Stimulated activated CD4-positive, alpha-beta T cell treated with anti-CD3 and anti-CD28 coated beads, Interleukin-15, amount 100 ng/mL, for 48 hours (primary cell): ENCODE results near the gene IPO4.

Experiments
- DNase-seq, 2 donors: peaks; one replicate each; pipeline ENCODE4 v3.0.0-alpha.2; 2020; ENCODE audit warnings: low read depth in 2 of 2

Gene IPO4

GRCh38 chr14:24132061-24132685 lies 56.4 kb downstream of the IPO4 start:
- no peak for DNase-seq

- no peak for DNase-seq
Observed at GRCh38 chr14:24131549-24131966, 57.1 kb downstream of the IPO4 start.

- DNase-seq, result no peak
Observed at GRCh38 chr14:24130717-24131548, 57.7 kb downstream of the IPO4 start.

DNA sequence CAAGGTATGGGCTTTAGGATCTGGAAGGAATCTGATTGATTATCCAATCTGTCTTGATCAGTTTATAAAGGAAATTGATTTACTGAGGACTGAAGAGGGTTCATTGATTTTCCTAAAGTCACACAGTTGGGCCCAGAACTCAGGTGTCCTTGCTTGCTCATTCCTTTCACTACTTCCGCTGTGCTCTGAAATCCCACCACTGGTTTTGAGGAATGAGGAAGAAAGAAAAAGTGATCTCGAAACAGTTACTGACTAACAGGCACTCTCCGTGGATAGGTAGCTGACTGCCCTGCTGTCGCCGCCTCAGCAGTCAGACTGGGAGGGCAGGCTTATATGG lies 58.3 kb downstream of the IPO4 start, which contains the start of gene FITM1:
Gene FITM1, plus strand, starts transcription at position 280 of the 337 bp plus-strand sequence. CDS start 905 bp downstream, outside the sequence.
- DNase-seq, result no peak
